DOHH2 (cell line): ENCODE data around the gene TRIOBP.
A peak's percentile ranks its signal among the peaks of the same experiment; 100 is the strongest.

Experiments
- H3F3A ChIP-seq: fragments of 200-600 bp; sonication (generic), shearing (Covaris generic); 2 replicates; pipeline ENCODE4 v1.6.0; 2016; ENCODE audit warnings: antibody characterized with exemption, mild to moderate bottlenecking; ENCODE audit not compliant: control insufficient read depth, insufficient read depth
- H3K27ac ChIP-seq: fragments of 200-600 bp; sonication (generic); 2 replicates; pipeline ENCODE4 v1.5.1; 2014; ENCODE audit warnings: low read depth, mild to moderate bottlenecking, low read length, moderate library complexity
- H3K27me3 ChIP-seq: fragments of 200-600 bp; sonication (generic); 2 replicates; pipeline ENCODE4 v1.6.1; 2014; ENCODE audit warnings: mild to moderate bottlenecking, low read length, mixed read lengths; ENCODE audit not compliant: control insufficient read depth
- H3K36me3 ChIP-seq: fragments of 200-600 bp; sonication (generic); 2 replicates; pipeline ENCODE4 v1.6.1; 2014; ENCODE audit warnings: mild to moderate bottlenecking, low read length, moderate library complexity, mixed read lengths; ENCODE audit not compliant: control insufficient read depth
- H3K4me1 ChIP-seq: fragments of 200-600 bp; sonication (generic); 2 replicates; pipeline ENCODE4 v1.6.1; 2014; ENCODE audit warnings: mild to moderate bottlenecking, low read length, mixed read lengths; ENCODE audit not compliant: control insufficient read depth
- H3K4me2 ChIP-seq: fragments of 200-600 bp; sonication (generic); 2 replicates; pipeline ENCODE4 v1.6.0; 2014; ENCODE audit warnings: mild to moderate bottlenecking, low read length, moderate library complexity
- H3K4me3 ChIP-seq: fragments of 200-600 bp; sonication (generic); 2 replicates; pipeline ENCODE4 v1.5.1; 2014; ENCODE audit warnings: mild to moderate bottlenecking, low read length, mixed read lengths
- H3K79me2 ChIP-seq: fragments of 200-600 bp; sonication (generic); 2 replicates; pipeline ENCODE4 v1.6.1; 2014; ENCODE audit warnings: mild to moderate bottlenecking, low read length, mixed read lengths; ENCODE audit not compliant: control insufficient read depth
- H3K9me2 ChIP-seq: fragments of 200-600 bp; sonication (generic); replicated peaks from 2 replicates; pipeline ENCODE4 v1.6.1; 2014; ENCODE audit warnings: mild to moderate bottlenecking, low read length, mixed read lengths; ENCODE audit not compliant: control insufficient read depth
- H3K9me3 ChIP-seq: fragments of 200-600 bp; sonication (generic); 2 replicates; pipeline ENCODE4 v1.6.1; 2014; ENCODE audit warnings: antibody characterized with exemption, low read length, mixed read lengths; ENCODE audit not compliant: control insufficient read depth, insufficient read depth
- H4K20me1 ChIP-seq: fragments of 200-600 bp; sonication (generic); 2 replicates; pipeline ENCODE4 v1.6.0; 2014; ENCODE audit warnings: low read depth, mild to moderate bottlenecking, antibody characterized with exemption, low read length, moderate library complexity; ENCODE audit not compliant: control insufficient read depth, insufficient read depth
- CTCF ChIP-seq: fragments of 200-600 bp; sonication (generic); IDR thresholded peaks from one replicate; pipeline ENCODE4 v1.5.1; 2014; ENCODE audit warnings: antibody characterized with exemption, mild to moderate bottlenecking, low read depth, low read length; ENCODE audit not compliant: poor library complexity, severe bottlenecking
- EZH2phosphoT487 ChIP-seq: fragments of 200-600 bp; sonication (generic); IDR thresholded peaks from 2 replicates; pipeline ENCODE4 v1.6.1; 2017; ENCODE audit warnings: borderline replicate concordance, mild to moderate bottlenecking, antibody characterized with exemption, low read length, moderate library complexity, mixed read lengths

Gene TRIOBP

GRCh38 chr22:37816543-37817180, 119.8 kb downstream of the TRIOBP start:
- Histone ChIP-seq H3K9me2 (no peaks in the 10 kb centered on the region), H3K9me3 (no peaks in the 10 kb centered on the region), H3K4me3 (no peak overlapping the region), H3F3A (no peaks in the 10 kb centered on the region), H3K4me2 (no peak overlapping the region), H3K36me3 (no peaks in the 10 kb centered on the region), H4K20me1 (no peaks in the 10 kb centered on the region), H3K27me3 (peaks cover 20% of the 10 kb centered on the region), H3K79me2 (no peaks in the 10 kb centered on the region), H3K4me1 (peaks cover 20% of the 10 kb centered on the region), H3K27ac (no peak overlapping the region)
- TF ChIP-seq CTCF (no peak), EZH2phosphoT487 (no peak)

GRCh38 chr22:37817705-37818408, 121.0 kb downstream of the TRIOBP start:
- Histone ChIP-seq H4K20me1 (no peaks in the 10 kb centered on the region), H3F3A (no peaks in the 10 kb centered on the region), H3K27me3 (peaks cover 22% of the 10 kb centered on the region), H3K36me3 (no peaks in the 10 kb centered on the region), H3K9me2 (no peaks in the 10 kb centered on the region), H3K79me2 (no peaks in the 10 kb centered on the region), H3K4me3 (peak overlapping the region; percentile 60), H3K27ac (no peak overlapping the region), H3K9me3 (no peaks in the 10 kb centered on the region), H3K4me1 (peaks cover 20% of the 10 kb centered on the region), H3K4me2 (peak overlapping the region; percentile 82)
- no peak for TF ChIP-seq EZH2phosphoT487
- TF ChIP-seq CTCF, result peak; percentile 93

DNA sequence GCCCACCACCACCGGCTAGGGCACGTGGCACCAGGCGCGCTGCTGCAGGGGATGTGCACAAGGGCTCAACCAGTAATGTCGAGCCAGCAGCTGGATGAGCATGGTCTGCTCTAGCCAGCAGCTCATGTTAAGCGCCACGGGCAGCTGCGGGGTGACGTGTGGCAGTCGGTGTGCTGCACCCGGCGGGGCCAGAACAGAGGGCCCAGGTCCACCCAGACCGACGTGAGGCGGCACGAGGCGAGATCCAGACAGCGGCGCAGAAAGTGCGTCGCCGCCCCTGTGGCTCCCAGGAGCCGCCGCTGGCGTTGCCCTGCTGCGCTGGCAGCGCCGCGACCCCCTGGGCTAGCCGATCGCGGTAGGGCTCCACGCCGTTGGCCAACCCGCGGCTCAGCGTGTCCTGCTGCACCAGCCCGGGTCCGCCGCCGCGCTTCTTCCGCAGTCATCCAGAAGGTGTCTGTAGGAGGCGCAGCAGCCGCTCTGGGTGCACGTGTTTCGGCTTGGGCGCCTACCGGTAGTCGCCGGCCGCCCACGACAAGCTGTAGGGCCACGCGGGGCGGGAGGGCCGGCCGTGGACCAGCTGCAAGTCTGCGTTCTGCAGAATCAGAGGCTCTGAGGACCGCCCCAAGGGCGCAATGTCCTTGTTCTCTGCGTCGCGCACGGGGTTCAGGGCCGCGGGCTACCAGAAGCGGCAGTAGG, 121.7 kb downstream of the TRIOBP start:
- Histone ChIP-seq H3K4me2 (peak overlapping the region; percentile 82), H3K4me1 (peaks cover 20% of the 10 kb centered on the region), H4K20me1 (no peaks in the 10 kb centered on the region), H3K36me3 (no peaks in the 10 kb centered on the region), H3F3A (no peaks in the 10 kb centered on the region), H3K4me3 (peak overlapping the region; percentile 60), H3K9me3 (no peaks in the 10 kb centered on the region), H3K9me2 (no peaks in the 10 kb centered on the region), H3K27ac (no peak overlapping the region), H3K79me2 (no peaks in the 10 kb centered on the region), H3K27me3 (peaks cover 28% of the 10 kb centered on the region)
- TF ChIP-seq EZH2phosphoT487 (no peak), CTCF (peak; percentile 50)
